Fibroblast of lung (primary cell): Measurements from ENCODE around the gene AVP. TPM values are rescaled to one million over a fixed set of nuclear protein-coding genes. Genes with fewer than 3 reads are reported as not detected.

Source experiments
- DNase-seq, 2 donors: peaks; one replicate each; pipeline versions ENCODE4 v3.0.0 to v3.0.0-alpha.2; 2010; ENCODE audit warnings: low read depth in 2 of 2
- H2AFZ ChIP-seq: 2 replicates; pipeline ENCODE4 v1.5.1; 2012; ENCODE audit warnings: low read length, control low read depth, inconsistent platforms
- H3K27ac ChIP-seq: 2 replicates; pipeline ENCODE4 v1.5.1; 2011; ENCODE audit warnings: low read length, control low read depth; ENCODE audit not compliant: insufficient read depth
- H3K27me3 ChIP-seq: 2 replicates; pipeline ENCODE4 v1.5.1; 2011; ENCODE audit warnings: mild to moderate bottlenecking, low read length; ENCODE audit not compliant: control insufficient read depth, insufficient read depth
- H3K36me3 ChIP-seq: 2 replicates; pipeline ENCODE4 v1.5.1; 2011; ENCODE audit warnings: low read length; ENCODE audit not compliant: control insufficient read depth, insufficient read depth
- H3K4me1 ChIP-seq: 2 replicates; pipeline ENCODE4 v1.5.1; 2011; ENCODE audit warnings: low read length; ENCODE audit not compliant: control insufficient read depth, insufficient read depth; ENCODE audit errors: extremely low read depth
- H3K4me2 ChIP-seq: 2 replicates; pipeline ENCODE4 v1.5.1; 2011; ENCODE audit warnings: low read length, control low read depth; ENCODE audit not compliant: insufficient read depth; ENCODE audit errors: extremely low read depth
- H3K4me3 ChIP-seq, 4 experiments: fragments of 200-600 bp in 1 of 4; sonication (generic) in 1 of 4; replicated peaks in 1 of 4; 2 replicates each; pipeline ENCODE4 v1.5.1; 2011 to 2016; ENCODE audit warnings: low read length in 4 of 4, low read depth in 3 of 4, mild to moderate bottlenecking in 3 of 4, control low read depth in 2 of 4, inconsistent platforms in 1 of 4, mixed read lengths in 1 of 4; ENCODE audit not compliant: insufficient read depth in 1 of 4; ENCODE audit errors: control extremely low read depth in 1 of 4
- H3K79me2 ChIP-seq: 2 replicates; pipeline ENCODE4 v1.5.1; 2012; ENCODE audit warnings: mild to moderate bottlenecking, low read length, inconsistent platforms; ENCODE audit not compliant: control insufficient read depth, insufficient read depth
- H3K9ac ChIP-seq: 2 replicates; pipeline ENCODE4 v1.5.1; 2011; ENCODE audit warnings: mild to moderate bottlenecking, low read length, control low read depth; ENCODE audit not compliant: insufficient read depth
- H3K9me3 ChIP-seq: 2 replicates; pipeline ENCODE4 v1.5.1; 2012; ENCODE audit warnings: low read depth, low read length; ENCODE audit not compliant: control insufficient read depth, insufficient read depth
- H4K20me1 ChIP-seq: 2 replicates; pipeline ENCODE4 v1.5.1; 2011; ENCODE audit warnings: low read length; ENCODE audit not compliant: control insufficient read depth, insufficient read depth; ENCODE audit errors: extremely low read depth
- CTCF ChIP-seq, 2 donors: IDR thresholded peaks in 1 of 2; conservative IDR thresholded peaks in 1 of 2; 1 replicate in 1 of 2; 2 replicates in 1 of 2; pipeline ENCODE4 v1.5.1; 2011 to 2012; ENCODE audit warnings: low read length in 2 of 2, control low read depth in 1 of 2, inconsistent platforms in 1 of 2, low read depth in 1 of 2, mild to moderate bottlenecking in 1 of 2
- EZH2 ChIP-seq: IDR thresholded peaks from 2 replicates; pipeline ENCODE4 v1.5.1; 2012; ENCODE audit warnings: low read length, control low read depth, mild to moderate bottlenecking; ENCODE audit errors: missing control alignments
- polyA plus RNA-seq, 2 donors: library from polyadenylated mRNA; depleted of rRNA in 1 of 2; stranded (reverse) in 1 of 2; unstranded in 1 of 2; fragments of >200 nt; gene quantifications; 2 replicates each; pipeline ENCODE4 v1.2.1, GENCODE V29; 2011 to 2012; ENCODE audit warnings: missing spikeins in 1 of 2
- total RNA-seq: library from RNA; depleted of rRNA; stranded (reverse); fragments of >200 nt; gene quantifications from 2 replicates; pipeline ENCODE4 v1.2.1, GENCODE V29; 2014

Gene AVP
- total and polyA plus RNA-seq, 2 donors (not counting 1 experiment from before 2014, with no cell fraction given) = not detected

DNA sequence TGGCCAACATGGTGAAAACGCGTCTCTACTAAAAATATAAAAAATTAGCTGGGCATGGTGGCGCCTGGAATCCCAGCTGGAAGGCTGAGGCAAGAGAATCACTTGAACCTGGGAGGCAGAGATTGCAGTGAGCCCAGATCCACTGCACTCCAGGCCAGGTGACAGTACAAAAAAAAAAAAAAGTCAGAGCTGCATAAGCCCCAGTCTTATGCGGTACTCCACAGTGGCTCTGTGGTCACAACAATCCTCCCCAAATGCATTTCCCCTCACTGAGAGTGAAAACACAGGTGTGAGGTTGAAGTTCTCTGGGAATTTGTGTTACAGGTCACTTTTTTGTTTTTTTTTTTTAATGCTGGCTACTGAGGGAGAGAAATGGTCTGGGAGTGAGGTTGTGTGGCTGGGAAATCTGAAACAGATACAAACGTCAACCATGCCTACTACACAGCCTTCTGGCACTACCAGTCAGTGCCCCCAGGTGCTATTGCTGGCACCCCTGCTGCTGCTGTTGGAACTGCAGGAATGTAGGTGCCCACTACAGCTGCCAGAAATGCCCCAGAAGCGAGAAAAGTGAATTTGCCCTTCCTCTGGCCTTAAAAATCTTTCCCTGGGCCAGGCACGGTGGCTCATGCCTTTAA is 33.0 kb downstream of the AVP start:
- TF ChIP-seq CTCF (conservative IDR thresholded peaks at IDR 0.05 in 1 of 2, IDR thresholded peaks at IDR 0.05 in 1 of 2; ENCODE audit: low read depth in 1 of 2, low read length in 2 of 2) = no peak
- no peak for TF ChIP-seq EZH2
- Histone ChIP-seq H3K4me1 (no peaks in the 10 kb centered on the region), H3K36me3 (peaks cover 17% of the 10 kb centered on the region), H3K27ac (no peak overlapping the region), H3K79me2 (peaks cover 8% of the 10 kb centered on the region), H3K9me3 (no peaks in the 10 kb centered on the region), H2AFZ (no peak overlapping the region), H3K27me3 (no peaks in the 10 kb centered on the region), H3K4me2 (no peak overlapping the region), H3K9ac (no peak overlapping the region), H3K4me3 (no peak overlapping the region), H4K20me1 (no peaks in the 10 kb centered on the region)
- no peak for DNase-seq

- Histone ChIP-seq H3K4me2 (no peak overlapping the region), H3K9ac (no peak overlapping the region), H3K27me3 (no peaks in the 10 kb centered on the region), H3K36me3 (peaks cover 17% of the 10 kb centered on the region), H3K9me3 (no peaks in the 10 kb centered on the region), H2AFZ (no peak overlapping the region), H3K79me2 (peaks cover 9% of the 10 kb centered on the region), H4K20me1 (no peaks in the 10 kb centered on the region), H3K4me3 (peak overlapping the region in 1 of 4 experiments; percentile 80), H3K27ac (no peak overlapping the region), H3K4me1 (peaks cover 3% of the 10 kb centered on the region)
- DNase-seq = no peak
- no peak for TF ChIP-seq EZH2
- no peak for TF ChIP-seq CTCF (conservative IDR thresholded peaks at IDR 0.05 in 1 of 2, IDR thresholded peaks at IDR 0.05 in 1 of 2; ENCODE audit: low read depth in 1 of 2, low read length in 2 of 2)
These were observed 36.8 kb downstream of the AVP start for GRCh38 chr20:3047486-3048419.
